Smooth muscle cell (in vitro differentiated cells): ENCODE results near the gene TYW5. TPM values are rescaled to one million over a fixed set of nuclear protein-coding genes. Genes with fewer than 3 reads are reported as not detected.

Source experiments
- DNase-seq: peaks from one replicate; lab custom pipeline; 2025; ENCODE audit not compliant: unreplicated experiment; lab: John Stamatoyannopoulos, UW
- H2AFZ ChIP-seq: fragments of 200-600 bp; sonication (generic); 2 replicates; pipeline ENCODE4 v1.6.0; 2016; ENCODE audit warnings: antibody characterized with exemption, low read depth, mild to moderate bottlenecking
- H3F3A ChIP-seq: fragments of 200-600 bp; sonication (generic); 2 replicates; pipeline ENCODE4 v1.6.0; 2017; ENCODE audit warnings: antibody characterized with exemption, low read depth
- H3K27ac ChIP-seq: fragments of 200-600 bp; sonication (generic); 2 replicates; pipeline ENCODE4 v1.5.1; 2016; ENCODE audit warnings: low read depth, mild to moderate bottlenecking
- H3K27me3 ChIP-seq: fragments of 200-600 bp; sonication (generic); 2 replicates; pipeline ENCODE4 v1.6.1; 2016; ENCODE audit warnings: low read depth, mild to moderate bottlenecking
- H3K36me3 ChIP-seq: fragments of 200-600 bp; sonication (generic); 2 replicates; pipeline ENCODE4 v1.5.1; 2016; ENCODE audit warnings: low read depth
- H3K4me1 ChIP-seq: fragments of 200-600 bp; sonication (generic); 2 replicates; pipeline ENCODE4 v1.5.1; 2016; ENCODE audit warnings: low read depth
- H3K4me2 ChIP-seq: fragments of 200-600 bp; sonication (generic); 2 replicates; pipeline ENCODE4 v1.6.0; 2016; ENCODE audit warnings: mild to moderate bottlenecking
- H3K4me3 ChIP-seq: fragments of 200-600 bp; sonication (generic); 2 replicates; pipeline ENCODE4 v1.5.1; 2016; ENCODE audit warnings: mild to moderate bottlenecking
- H3K79me2 ChIP-seq: fragments of 200-600 bp; sonication (generic); 2 replicates; pipeline ENCODE4 v1.6.0; 2016; ENCODE audit warnings: low read depth, mild to moderate bottlenecking
- H3K9ac ChIP-seq: fragments of 200-600 bp; sonication (generic); 2 replicates; pipeline ENCODE4 v1.6.0; 2016; ENCODE audit warnings: low read depth
- H3K9me3 ChIP-seq: fragments of 200-600 bp; sonication (generic); replicated peaks from 2 replicates; pipeline ENCODE4 v1.5.1; 2016; ENCODE audit warnings: low read depth
- H4K20me1 ChIP-seq: fragments of 200-600 bp; sonication (generic); 2 replicates; pipeline ENCODE4 v1.6.0; 2016; ENCODE audit warnings: low read depth
- WGBS: methylation state at CpG from one replicate; pipeline ENCODE4 v1.1.7; 2016; ENCODE audit warnings: low lambda C conversion rate; 5-methylcytosine and 5-hydroxymethylcytosine counted together
- polyA plus RNA-seq: library from polyadenylated mRNA; unstranded; fragments of >200 nt; fragmentation: Nextera tagmentation; extraction: Ambion mirVana; gene quantifications from 2 replicates; pipeline ENCODE4 v1.2.1, GENCODE V29; 2016
- small RNA-seq: library from RNA; depleted of rRNA; stranded (forward); fragments of <200 nt; gene quantifications from one replicate; pipeline ENCODE3, GENCODE V24; 2014
- total RNA-seq: library from RNA; depleted of rRNA; stranded (reverse); fragments of >200 nt; gene quantifications from 2 replicates; pipeline ENCODE4 v1.2.3, GENCODE V29; 2014
- TF ChIP-seq, protein P1 (sequence below): fragments of 200-600 bp; sonication (generic); IDR thresholded peaks from 2 replicates; pipeline ENCODE4 v1.5.1; 2017; ENCODE audit warnings: borderline replicate concordance, mild to moderate bottlenecking, antibody characterized with exemption; ENCODE audit not compliant: insufficient read depth, poor library complexity, severe bottlenecking

Gene TYW5
- total and polyA plus RNA-seq, 2 experiments from 2014 or later, result 6.6 to 14.6 TPM

DNA sequence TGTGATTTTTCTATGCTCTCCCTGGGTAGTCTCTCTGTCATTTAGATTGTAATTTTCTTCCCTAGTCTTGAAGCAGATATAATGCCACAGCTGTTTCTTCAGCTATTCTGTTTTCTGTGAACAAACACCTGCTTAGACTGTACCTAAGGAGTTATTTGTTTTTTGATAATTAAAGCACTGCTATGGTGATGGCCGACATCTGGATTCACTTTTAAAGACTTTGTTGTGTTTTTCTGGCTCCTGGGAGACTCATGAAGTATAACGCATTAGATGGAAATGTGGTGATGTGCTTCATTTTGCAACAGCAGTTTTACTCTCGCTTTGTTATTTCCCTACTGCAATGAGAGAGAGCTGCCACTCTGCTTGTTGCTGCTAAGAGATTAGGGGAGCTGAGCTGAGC, 59.9 kb downstream of the TYW5 start:
- H3K4me1 ChIP-seq, result no peaks in the 10 kb centered on the region
- no peak overlapping the region for H3K4me2 ChIP-seq
- no peak overlapping the region for H2AFZ ChIP-seq
- TF ChIP-seq, protein P1, sequence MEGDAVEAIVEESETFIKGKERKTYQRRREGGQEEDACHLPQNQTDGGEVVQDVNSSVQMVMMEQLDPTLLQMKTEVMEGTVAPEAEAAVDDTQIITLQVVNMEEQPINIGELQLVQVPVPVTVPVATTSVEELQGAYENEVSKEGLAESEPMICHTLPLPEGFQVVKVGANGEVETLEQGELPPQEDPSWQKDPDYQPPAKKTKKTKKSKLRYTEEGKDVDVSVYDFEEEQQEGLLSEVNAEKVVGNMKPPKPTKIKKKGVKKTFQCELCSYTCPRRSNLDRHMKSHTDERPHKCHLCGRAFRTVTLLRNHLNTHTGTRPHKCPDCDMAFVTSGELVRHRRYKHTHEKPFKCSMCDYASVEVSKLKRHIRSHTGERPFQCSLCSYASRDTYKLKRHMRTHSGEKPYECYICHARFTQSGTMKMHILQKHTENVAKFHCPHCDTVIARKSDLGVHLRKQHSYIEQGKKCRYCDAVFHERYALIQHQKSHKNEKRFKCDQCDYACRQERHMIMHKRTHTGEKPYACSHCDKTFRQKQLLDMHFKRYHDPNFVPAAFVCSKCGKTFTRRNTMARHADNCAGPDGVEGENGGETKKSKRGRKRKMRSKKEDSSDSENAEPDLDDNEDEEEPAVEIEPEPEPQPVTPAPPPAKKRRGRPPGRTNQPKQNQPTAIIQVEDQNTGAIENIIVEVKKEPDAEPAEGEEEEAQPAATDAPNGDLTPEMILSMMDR, result no peak
- no peak overlapping the region for H3K27ac ChIP-seq
- no peaks in the 10 kb centered on the region for H3K9me3 ChIP-seq
- no peaks in the 10 kb centered on the region for H3K27me3 ChIP-seq
- no peaks in the 10 kb centered on the region for H3K36me3 ChIP-seq
- no peaks in the 10 kb centered on the region for H3K79me2 ChIP-seq
- no peak overlapping the region for H3K4me3 ChIP-seq
- H3K9ac ChIP-seq, result no peak overlapping the region
- WGBS, result 87% methylated on average over 3 of the region's 3 CpGs
- H3F3A ChIP-seq, result no peaks in the 10 kb centered on the region
- no peaks in the 10 kb centered on the region for H4K20me1 ChIP-seq
- no peak for DNase-seq

DNA sequence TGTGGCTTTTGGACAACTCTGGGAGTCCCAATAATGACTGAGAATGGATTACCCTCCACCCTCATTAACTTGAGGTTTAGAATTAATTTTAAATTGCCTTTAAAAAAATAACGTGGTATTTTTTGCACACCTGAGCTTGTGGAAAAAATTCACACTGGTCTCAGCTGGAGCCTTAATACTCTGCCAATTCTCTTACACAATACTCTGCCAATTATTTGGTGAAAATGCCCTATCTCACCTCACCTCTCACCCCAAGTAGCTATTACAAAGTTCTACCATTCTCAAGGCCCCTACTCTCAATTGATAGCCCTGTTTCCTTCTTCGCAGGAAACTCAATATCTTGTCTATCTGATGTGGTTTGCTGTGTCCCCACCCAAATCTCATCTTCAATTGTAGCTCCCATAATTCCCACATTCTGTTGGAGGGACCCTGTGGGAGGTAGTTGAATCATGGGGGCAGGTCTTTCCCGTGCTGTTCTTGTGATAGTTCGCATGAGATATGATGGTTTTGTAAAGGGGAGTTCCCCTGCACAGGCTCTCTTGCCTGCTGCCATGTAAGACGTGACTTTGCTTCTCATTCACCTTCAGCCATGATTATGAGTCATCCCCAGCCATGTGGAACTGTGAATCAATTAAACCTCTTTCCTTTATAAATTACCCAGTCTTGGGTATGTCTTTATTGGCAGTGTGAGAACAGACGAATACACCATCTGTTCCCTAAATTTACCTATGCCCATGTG, 71.6 kb downstream of the TYW5 start:
- Histone ChIP-seq H3K9me3 (no peaks in the 10 kb centered on the region), H3F3A (peaks cover 6% of the 10 kb centered on the region), H3K36me3 (no peaks in the 10 kb centered on the region), H4K20me1 (no peaks in the 10 kb centered on the region), H2AFZ (no peak overlapping the region), H3K4me2 (no peak overlapping the region), H3K4me3 (no peak overlapping the region), H3K4me1 (peaks cover 10% of the 10 kb centered on the region), H3K9ac (no peak overlapping the region), H3K79me2 (no peaks in the 10 kb centered on the region), H3K27me3 (no peaks in the 10 kb centered on the region), H3K27ac (no peak overlapping the region)
- TF ChIP-seq, protein P1, result no peak
- 88% methylated on average over 6 of the region's 6 CpGs for WGBS
- DNase-seq, result no peak

DNA sequence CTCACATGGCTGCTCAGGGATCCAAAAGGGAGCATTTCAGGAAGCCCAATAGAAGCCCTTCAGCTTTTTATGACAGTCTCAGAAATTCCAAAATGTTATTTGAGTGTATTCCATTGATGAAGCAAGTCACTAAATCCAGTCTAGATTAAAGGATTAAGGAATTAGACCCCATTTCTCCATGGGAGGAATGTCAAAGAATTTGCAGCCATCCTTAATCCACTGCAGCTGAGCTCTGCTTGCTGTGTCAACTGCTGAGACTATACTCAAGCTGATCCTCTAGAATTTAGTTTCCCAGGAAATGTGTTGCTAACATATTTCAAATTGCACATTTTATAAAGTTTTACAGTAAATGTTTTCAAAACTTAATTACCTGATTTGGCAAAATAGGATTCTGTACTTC, 72.6 kb downstream of the TYW5 start:
- H3F3A ChIP-seq, result peaks cover 6% of the 10 kb centered on the region
- no peaks in the 10 kb centered on the region for H3K9me3 ChIP-seq
- H4K20me1 ChIP-seq, result no peaks in the 10 kb centered on the region
- peaks cover 10% of the 10 kb centered on the region for H3K4me1 ChIP-seq
- no peaks in the 10 kb centered on the region for H3K36me3 ChIP-seq
- no peaks in the 10 kb centered on the region for H3K27me3 ChIP-seq
- no peaks in the 10 kb centered on the region for H3K79me2 ChIP-seq
- DNase-seq, result no peak
- H3K4me2 ChIP-seq, result peak overlapping the region; percentile 13
- no peak overlapping the region for H3K4me3 ChIP-seq
- TF ChIP-seq, protein P1, result no peak
- H2AFZ ChIP-seq, result no peak overlapping the region
- H3K9ac ChIP-seq, result no peak overlapping the region
- no peak overlapping the region for H3K27ac ChIP-seq

Small RNA genes within 50 kb of the gene (small RNA-seq; reads per million reads assigned to genes)
- gene RN7SL717P, result not detected

Other genes starting within 250 kb of the TYW5 start
- not detected in 2 replicates for gene FTCDNL1, start 104.3 kb downstream of the TYW5 start, total RNA-seq
- gene FTCDNL1, start 104.3 kb downstream of the TYW5 start, polyA plus RNA-seq, result 0.66 TPM in 1 of 2 replicates, not detected in the other
- 10.1 and 11.3 TPM in 2 replicates for gene C2orf69, start 44.2 kb downstream of the TYW5 start, total RNA-seq
- 4.7 and 7.7 TPM in 2 replicates for gene C2orf69, start 44.2 kb downstream of the TYW5 start, polyA plus RNA-seq
- gene MAIP1, start 91 bp upstream of the TYW5 start, total RNA-seq, result 32.2 and 133 TPM in 2 replicates
- 15.0 and 24.2 TPM in 2 replicates for gene MAIP1, start 91 bp upstream of the TYW5 start, polyA plus RNA-seq